Body of pancreas (tissue), 4 donors: ENCODE results near the gene SENP7. TPM values are rescaled to one million over a fixed set of nuclear protein-coding genes. Genes with fewer than 3 reads are reported as not detected.

Experiments
- ATAC-seq: fragments of 150-250 bp; one replicate; pipeline ENCODE4 v1.9.1; 2016
- DNase-seq, 4 donors: peaks; one replicate each; pipeline ENCODE4 v3.0.0-alpha.2; 2019
- H3K27ac ChIP-seq, 4 donors: fragments of 200-600 bp; sonication (generic); 1 replicate in 3 of 4; 2 replicates in 1 of 4; pipeline versions ENCODE4 v1.5.1 to v1.6.1; 2016 to 2019; ENCODE audit warnings: mild to moderate bottlenecking in 1 of 4, mixed read lengths in 1 of 4, moderate library complexity in 1 of 4
- H3K27me3 ChIP-seq, 2 donors: fragments of 200-600 bp; sonication (generic); one replicate each; pipeline ENCODE4 v1.6.0; 2016; ENCODE audit warnings: mild to moderate bottlenecking in 1 of 2
- H3K36me3 ChIP-seq, 2 donors: fragments of 200-600 bp; sonication (generic); replicated peaks in 1 of 2; 2 replicates each; pipeline ENCODE4 v1.5.1; 2016; ENCODE audit warnings: low read depth in 2 of 2; ENCODE audit not compliant: insufficient read depth in 1 of 2
- H3K4me1 ChIP-seq: fragments of 200-600 bp; sonication (generic); one replicate; pipeline ENCODE4 v1.6.0; 2016
- H3K4me3 ChIP-seq, 2 donors: fragments of 200-600 bp; sonication (generic); 1 replicate in 1 of 2; 2 replicates in 1 of 2; pipeline ENCODE4 v1.5.1; 2016 to 2019
- H3K9me3 ChIP-seq, 3 donors: fragments of 200-600 bp; sonication (generic); 1 replicate in 2 of 3; 2 replicates in 1 of 3; pipeline ENCODE4 v1.5.1; 2016
- CTCF ChIP-seq, 7 experiments: fragments of 450-650 bp in 4 of 7; fragments of 200-600 bp in 3 of 7; sonication (generic) in 3 of 7; IDR thresholded peaks; one replicate each; pipeline ENCODE4 v1.5.1; 2016 to 2019; ENCODE audit warnings: antibody characterized with exemption in 7 of 7
- POLR2A ChIP-seq, 3 donors: fragments of 450-650 bp; IDR thresholded peaks; one replicate each; pipeline ENCODE4 v1.6.1; 2016; ENCODE audit warnings: antibody characterized with exemption in 3 of 3, mild to moderate bottlenecking in 2 of 3
- WGBS, 2 donors: methylation state at CpG; one replicate each; pipeline ENCODE4 v1.1.5; 2017; 5-methylcytosine and 5-hydroxymethylcytosine counted together
- intact Hi-C: fragments of 100-400 bp; cut with DNase I; formaldehyde crosslinking; loops from one replicate; pipeline ENCODE4 v1.15.1; 2023
- total RNA-seq, 2 donors: library from RNA; depleted of rRNA; stranded (reverse); fragments of >200 nt; gene quantifications; one replicate each; pipeline ENCODE4 v1.1.0, GENCODE V29; 2016

The SENP7 gene
- total RNA-seq, 2 donors from 2014 or later, result 23.1 to 23.4 TPM

DNA sequence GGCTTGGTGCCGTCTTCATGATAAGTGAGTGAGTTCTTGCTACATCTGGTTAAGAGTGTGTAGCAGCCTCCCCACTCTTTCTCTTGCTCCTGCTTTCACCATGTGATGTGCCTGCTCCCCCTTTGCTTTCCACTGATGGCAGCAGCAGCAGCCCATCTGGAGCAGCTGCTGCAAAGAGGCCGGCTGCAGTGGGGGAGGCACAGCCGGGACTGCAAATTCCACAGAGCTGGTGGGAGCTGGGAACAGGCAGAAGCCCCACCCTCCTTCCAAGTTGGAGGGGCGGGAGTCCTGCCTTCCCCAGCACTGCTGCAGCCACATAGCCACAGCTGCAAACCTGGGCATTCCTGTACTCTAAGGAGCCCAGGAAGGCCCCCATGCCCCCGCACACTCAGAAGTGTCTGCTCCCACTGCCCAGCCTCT lies 129.8 kb downstream of the SENP7 start:
- H3K4me1 ChIP-seq, result no peaks in the 10 kb centered on the region
- no peaks in the 10 kb centered on the region for H3K9me3 ChIP-seq
- DNase-seq (no peak), ATAC-seq (no peak)
- H3K4me3 ChIP-seq, result no peak overlapping the region
- H3K27me3 ChIP-seq, result no peaks in the 10 kb centered on the region
- WGBS, 2 donors, result 72 to 93% methylated on average over 3 to 5 of the region's 5 CpGs
- intact Hi-C loops, result no loop called here
- H3K27ac ChIP-seq, result no peak overlapping the region
- H3K36me3 ChIP-seq, result no peaks in the 10 kb centered on the region
- TF ChIP-seq CTCF (IDR thresholded peaks at IDR 0.05) (no peak), POLR2A (IDR thresholded peaks at IDR 0.05) (no peak)

- peak in 4 of 7 experiments; percentile 20 to 38 (median 22) for TF ChIP-seq CTCF (IDR thresholded peaks at IDR 0.05)
- TF ChIP-seq POLR2A (IDR thresholded peaks at IDR 0.05), result no peak
- DNase-seq (no peak), ATAC-seq (no peak)
- Histone ChIP-seq H3K27ac (no peak overlapping the region), H3K4me1 (peaks cover 9% of the 10 kb centered on the region), H3K9me3 (no peaks in the 10 kb centered on the region), H3K36me3 (no peaks in the 10 kb centered on the region), H3K27me3 (no peaks in the 10 kb centered on the region), H3K4me3 (no peak overlapping the region)
- intact Hi-C loops, result no loop called here
These were observed 131.2 kb downstream of the SENP7 start for GRCh38 chr3:101381809-101382208.

- Histone ChIP-seq H3K36me3 (no peaks in the 10 kb centered on the region), H3K27me3 (no peaks in the 10 kb centered on the region), H3K4me1 (peaks cover 9% of the 10 kb centered on the region), H3K9me3 (no peaks in the 10 kb centered on the region), H3K27ac (no peak overlapping the region), H3K4me3 (no peak overlapping the region)
- WGBS, 2 donors, result 84 to 89% methylated on average over 3 of the region's 3 CpGs
- intact Hi-C loops, result no loop called here
- DNase-seq, result no peak
- no peak for ATAC-seq
- TF ChIP-seq POLR2A (IDR thresholded peaks at IDR 0.05) (no peak), CTCF (IDR thresholded peaks at IDR 0.05) (no peak)
These were observed 133.2 kb downstream of the SENP7 start for GRCh38 chr3:101379658-101380376.

GRCh38 chr3:101377796-101378195 lies 135.2 kb downstream of the SENP7 start:
- Histone ChIP-seq H3K27me3 (no peaks in the 10 kb centered on the region), H3K4me3 (no peak overlapping the region), H3K36me3 (no peaks in the 10 kb centered on the region), H3K9me3 (no peaks in the 10 kb centered on the region), H3K4me1 (peaks cover 9% of the 10 kb centered on the region), H3K27ac (peak overlapping the region in 2 of 4 donors; percentile 10 to 28)
- WGBS, 2 donors, result 22 to 31% methylated on average over 3 of the region's 3 CpGs
- TF ChIP-seq CTCF (IDR thresholded peaks at IDR 0.05), result no peak
- TF ChIP-seq POLR2A (IDR thresholded peaks at IDR 0.05), result no peak
- intact Hi-C loops, result no loop called here
- DNase-seq, result no peak
- peak; percentile 42 for ATAC-seq

GRCh38 chr3:101377209-101377608 lies 135.8 kb downstream of the SENP7 start:
- WGBS, 2 donors, result 66 to 72% methylated on average over 4 of the region's 4 CpGs
- intact Hi-C loops, result no loop called here
- H3K9me3 ChIP-seq, result no peaks in the 10 kb centered on the region
- no peaks in the 10 kb centered on the region for H3K36me3 ChIP-seq
- H3K4me3 ChIP-seq, result no peak overlapping the region
- H3K27me3 ChIP-seq, result no peaks in the 10 kb centered on the region
- peaks cover 9% of the 10 kb centered on the region for H3K4me1 ChIP-seq
- peak overlapping the region in 2 of 4 donors; percentile 10 to 28 for H3K27ac ChIP-seq
- DNase-seq (no peak), ATAC-seq (no peak)
- TF ChIP-seq CTCF (IDR thresholded peaks at IDR 0.05) (no peak), POLR2A (IDR thresholded peaks at IDR 0.05) (no peak)
